Measurements from ENCODE around the gene SCUBE1. TPM values are rescaled to one million over a fixed set of nuclear protein-coding genes. Genes with fewer than 3 reads are reported as not detected.

Gene SCUBE1
- total and polyA plus RNA-seq, 8 donors: 0.31 to 8.0 (median 1.8) TPM

GRCh38 chr22:43333978-43334377 is 9.2 kb downstream of the SCUBE1 start:
- Histone ChIP-seq H3K36me3 (no peaks in the 10 kb centered on the region), H3K4me3 (no peak overlapping the region), H3K27me3 (peaks cover 0 to 12% (median 0%) of the 10 kb centered on the region in 3 donors), H3K27ac (no peak overlapping the region), H3K4me1 (peaks cover 0 to 7% (median 3%) of the 10 kb centered on the region in 4 donors), H3K9me3 (no peaks in the 10 kb centered on the region)
- 66 to 73% (median 70%) methylated on average over 2 of the region's 2 CpGs for WGBS, 5 donors
- TF ChIP-seq POLR2A (IDR thresholded peaks at IDR 0.05) (no peak), POLR2AphosphoS5 (IDR thresholded peaks at IDR 0.05) (no peak), EP300 (IDR thresholded peaks at IDR 0.05) (no peak), CTCF (IDR thresholded peaks at IDR 0.05) (no peak)
- intact Hi-C loops (cut with DNase I; ENCODE audit: low total_unique reads): no loop called here
- no peak for DNase-seq

- no peaks in the 10 kb centered on the region for H3K9me3 ChIP-seq
- H3K27ac ChIP-seq: no peak overlapping the region
- 66 to 88% (median 74%) methylated on average over 4 to 5 of the region's 5 CpGs for whole genome bisulfite sequencing, 5 donors
- H3K4me1 ChIP-seq: peaks cover 0 to 7% (median 3%) of the 10 kb centered on the region in 4 donors
- DNase-seq: no peak
- H3K36me3 ChIP-seq: no peaks in the 10 kb centered on the region
- TF ChIP-seq POLR2A (IDR thresholded peaks at IDR 0.05) (no peak), EP300 (IDR thresholded peaks at IDR 0.05) (no peak), POLR2AphosphoS5 (IDR thresholded peaks at IDR 0.05) (no peak), CTCF (IDR thresholded peaks at IDR 0.05) (no peak)
- intact Hi-C loops (cut with DNase I; ENCODE audit: low total_unique reads): no loop called here
- H3K27me3 ChIP-seq: peaks cover 0 to 4% (median 0%) of the 10 kb centered on the region in 3 donors
- H3K4me3 ChIP-seq: no peak overlapping the region
These were observed 10.0 kb downstream of the SCUBE1 start for GRCh38 chr22:43333156-43333555.

GRCh38 chr22:43331698-43332097 is 11.5 kb downstream of the SCUBE1 start:
- Histone ChIP-seq H3K4me1 (peaks cover 0 to 7% (median 3%) of the 10 kb centered on the region in 4 donors), H3K36me3 (no peaks in the 10 kb centered on the region), H3K27me3 (peaks cover 0 to 11% (median 0%) of the 10 kb centered on the region in 3 donors), H3K27ac (no peak overlapping the region), H3K4me3 (no peak overlapping the region), H3K9me3 (no peaks in the 10 kb centered on the region)
- intact Hi-C loops (cut with DNase I; ENCODE audit: low total_unique reads): no loop called here
- DNase-seq: no peak
- WGBS, 5 donors: 88 to 91% (median 90%) methylated on average over 9 of the region's 9 CpGs
- no peak for TF ChIP-seq POLR2AphosphoS5 (IDR thresholded peaks at IDR 0.05)
- no peak for TF ChIP-seq EP300 (IDR thresholded peaks at IDR 0.05)
- no peak for TF ChIP-seq CTCF (IDR thresholded peaks at IDR 0.05)
- TF ChIP-seq POLR2A (IDR thresholded peaks at IDR 0.05): no peak

GRCh38 chr22:43331069-43331451 is 12.1 kb downstream of the SCUBE1 start:
- intact Hi-C loops (cut with DNase I; ENCODE audit: low total_unique reads): no loop called here
- Histone ChIP-seq H3K27ac (no peak overlapping the region), H3K4me3 (no peak overlapping the region), H3K27me3 (peaks cover 0 to 8% (median 0%) of the 10 kb centered on the region in 3 donors), H3K9me3 (no peaks in the 10 kb centered on the region), H3K4me1 (peaks cover 0 to 7% (median 3%) of the 10 kb centered on the region in 4 donors), H3K36me3 (no peaks in the 10 kb centered on the region)
- TF ChIP-seq CTCF (IDR thresholded peaks at IDR 0.05) (no peak), POLR2AphosphoS5 (IDR thresholded peaks at IDR 0.05) (no peak), EP300 (IDR thresholded peaks at IDR 0.05) (no peak), POLR2A (IDR thresholded peaks at IDR 0.05) (no peak)
- no peak for DNase-seq
- 29 to 47% (median 34%) methylated on average over 3 of the region's 3 CpGs for WGBS, 5 donors
